Coronary artery (tissue), 2 donors: Measurements from ENCODE around the gene ST3GAL3.

Experiments used
- DNase-seq: peaks from one replicate; pipeline ENCODE4 v3.0.0-alpha.2; 2017; ENCODE audit warnings: low spot score
- H3K27ac ChIP-seq, 2 donors: fragments of 200-600 bp; sonication (generic); one replicate each; pipeline ENCODE4 v1.5.1; 2016 to 2019
- H3K4me3 ChIP-seq: fragments of 200-600 bp; sonication (generic); 2 replicates; pipeline ENCODE4 v1.5.1; 2016; ENCODE audit warnings: mild to moderate bottlenecking, moderate library complexity
- TF ChIP-seq, protein P1 (sequence below): fragments of 200-600 bp; sonication (generic); IDR thresholded peaks from one replicate; pipeline ENCODE4 v1.5.1; 2019; ENCODE audit warnings: antibody characterized with exemption

ST3GAL3 gene

GRCh38 chr1:43881415-43881814 lies 174.1 kb downstream of the ST3GAL3 start:
- TF ChIP-seq, protein P1, sequence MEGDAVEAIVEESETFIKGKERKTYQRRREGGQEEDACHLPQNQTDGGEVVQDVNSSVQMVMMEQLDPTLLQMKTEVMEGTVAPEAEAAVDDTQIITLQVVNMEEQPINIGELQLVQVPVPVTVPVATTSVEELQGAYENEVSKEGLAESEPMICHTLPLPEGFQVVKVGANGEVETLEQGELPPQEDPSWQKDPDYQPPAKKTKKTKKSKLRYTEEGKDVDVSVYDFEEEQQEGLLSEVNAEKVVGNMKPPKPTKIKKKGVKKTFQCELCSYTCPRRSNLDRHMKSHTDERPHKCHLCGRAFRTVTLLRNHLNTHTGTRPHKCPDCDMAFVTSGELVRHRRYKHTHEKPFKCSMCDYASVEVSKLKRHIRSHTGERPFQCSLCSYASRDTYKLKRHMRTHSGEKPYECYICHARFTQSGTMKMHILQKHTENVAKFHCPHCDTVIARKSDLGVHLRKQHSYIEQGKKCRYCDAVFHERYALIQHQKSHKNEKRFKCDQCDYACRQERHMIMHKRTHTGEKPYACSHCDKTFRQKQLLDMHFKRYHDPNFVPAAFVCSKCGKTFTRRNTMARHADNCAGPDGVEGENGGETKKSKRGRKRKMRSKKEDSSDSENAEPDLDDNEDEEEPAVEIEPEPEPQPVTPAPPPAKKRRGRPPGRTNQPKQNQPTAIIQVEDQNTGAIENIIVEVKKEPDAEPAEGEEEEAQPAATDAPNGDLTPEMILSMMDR = no peak
- H3K27ac ChIP-seq = peak overlapping the region in 1 of 2 donors; percentile 45
- DNase-seq = no peak

GRCh38 chr1:43882763-43883162 lies 175.4 kb downstream of the ST3GAL3 start:
- Histone ChIP-seq H3K4me3 (no peak overlapping the region), H3K27ac (no peak overlapping the region)
- TF ChIP-seq, protein P1 = no peak
- DNase-seq = no peak

More at GRCh38 chr1:43881415-43881814, 174.1 kb downstream of the ST3GAL3 start:
- no peak overlapping the region for H3K4me3 ChIP-seq

- DNase-seq = no peak
- Histone ChIP-seq H3K27ac (no peak overlapping the region), H3K4me3 (no peak overlapping the region)
- TF ChIP-seq, protein P1 = no peak
Observed at GRCh38 chr1:43883321-43883720, 176.0 kb downstream of the ST3GAL3 start.

GRCh38 chr1:43885279-43885801 lies 178.0 kb downstream of the ST3GAL3 start:
- DNase-seq = no peak
- no peak overlapping the region for H3K27ac ChIP-seq
- TF ChIP-seq, protein P1 = no peak
- H3K4me3 ChIP-seq = no peak overlapping the region

GRCh38 chr1:43887748-43888147 lies 180.4 kb downstream of the ST3GAL3 start:
- no peak for DNase-seq
- H3K4me3 ChIP-seq = no peak overlapping the region
- TF ChIP-seq, protein P1 = no peak
- H3K27ac ChIP-seq = no peak overlapping the region

DNA sequence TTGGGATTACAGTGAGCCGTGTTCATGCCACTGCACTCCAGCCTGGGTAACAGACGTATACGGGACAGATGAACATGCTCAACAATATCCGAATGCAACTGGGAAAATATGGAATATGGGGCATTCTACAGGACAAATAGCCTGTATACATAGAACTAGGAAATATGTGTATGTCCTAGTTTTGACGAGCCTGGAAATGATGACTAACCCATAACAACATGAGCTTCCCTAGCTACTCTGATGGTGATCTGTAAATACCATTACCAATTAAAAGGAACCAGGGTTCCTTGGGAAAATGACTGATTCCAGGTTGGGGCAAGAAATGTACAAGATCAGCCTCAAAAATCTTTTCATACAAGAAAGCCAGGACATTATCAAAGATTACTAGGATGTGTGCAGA lies 183.5 kb downstream of the ST3GAL3 start:
- Histone ChIP-seq H3K4me3 (no peak overlapping the region), H3K27ac (no peak overlapping the region)
- TF ChIP-seq, protein P1 = no peak
- no peak for DNase-seq

DNA sequence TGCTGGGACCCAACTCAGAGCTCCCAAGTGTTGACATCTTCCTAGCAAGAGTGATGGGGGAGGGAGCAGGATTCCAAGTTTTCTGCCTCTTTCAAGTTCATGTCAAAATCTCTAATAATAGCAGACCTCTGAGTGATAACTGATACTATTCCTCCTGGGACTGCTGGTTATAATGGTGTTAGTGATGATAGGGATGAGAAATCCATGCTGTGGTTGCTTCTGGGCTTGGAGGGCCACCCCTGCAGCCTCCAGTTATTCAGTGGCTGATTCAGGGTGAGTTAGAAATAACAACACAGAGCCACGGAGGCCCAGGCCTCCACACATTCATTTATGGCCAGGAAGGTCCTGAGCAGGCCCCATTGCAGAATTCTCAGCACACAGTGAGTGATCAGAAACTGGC lies 185.7 kb downstream of the ST3GAL3 start:
- TF ChIP-seq, protein P1 = no peak
- no peak for DNase-seq
- H3K4me3 ChIP-seq = no peak overlapping the region

More for the DNA sequence above, 185.7 kb downstream of the ST3GAL3 start:
- no peak overlapping the region for H3K27ac ChIP-seq
